Measurements from ENCODE around the gene KIF1A.
A peak's percentile ranks its signal among the peaks of the same experiment; 100 is the strongest.

The KIF1A gene

DNA sequence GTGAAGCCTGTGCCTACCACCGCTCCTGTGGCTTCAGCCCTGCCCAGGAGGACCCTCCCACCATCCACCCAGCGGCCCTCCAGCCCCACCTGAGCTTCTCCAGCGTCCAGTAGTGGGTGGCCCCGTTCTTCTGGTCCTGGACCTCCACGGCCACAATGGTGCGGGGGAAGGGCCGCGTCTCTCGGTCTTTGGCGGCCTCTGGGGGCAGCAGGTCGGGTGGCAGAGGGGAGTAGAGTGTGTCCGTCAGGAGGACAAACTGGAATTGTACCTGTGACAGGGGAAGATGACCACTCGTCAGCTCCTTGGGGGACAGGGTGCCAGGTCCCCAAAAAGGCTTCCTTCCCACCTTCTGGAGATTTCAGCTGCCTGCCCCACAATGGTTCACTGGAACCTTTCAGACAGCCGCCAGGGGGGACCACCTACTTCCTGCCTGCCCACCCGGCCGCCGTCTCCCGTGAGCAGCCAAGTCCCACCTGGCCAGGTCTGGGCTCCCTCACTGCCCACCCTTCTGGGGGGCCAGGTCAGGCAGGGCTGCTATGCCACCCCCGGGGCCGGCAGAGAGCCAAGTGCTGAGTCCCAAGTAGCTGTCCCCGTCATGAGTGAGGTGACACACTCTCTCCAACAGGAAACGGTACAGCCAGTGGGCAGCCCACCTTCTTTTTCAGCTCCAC lies 59.3 kb downstream of the KIF1A start:
- no peak for DNase-seq

DNA sequence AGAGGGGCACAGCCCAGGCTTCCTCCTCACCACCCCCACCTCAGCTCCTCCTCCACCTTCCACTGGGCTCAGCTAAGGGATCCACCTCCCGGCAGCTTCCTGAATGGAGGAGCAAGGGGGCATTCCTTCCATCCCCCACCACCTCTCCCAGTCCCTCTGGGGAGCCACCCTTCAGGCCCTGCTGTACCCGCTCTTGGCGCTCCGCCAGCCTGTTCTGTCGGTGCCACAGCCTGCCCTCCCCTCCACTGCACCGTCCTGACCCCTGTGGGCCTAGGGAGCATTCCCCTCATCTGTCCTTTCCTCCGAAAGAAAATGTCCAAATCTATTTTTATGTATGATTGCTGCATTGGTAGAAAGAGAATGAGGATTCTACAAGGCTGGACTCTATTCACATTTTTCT lies 59.9 kb downstream of the KIF1A start:
- no peak for DNase-seq

DNA sequence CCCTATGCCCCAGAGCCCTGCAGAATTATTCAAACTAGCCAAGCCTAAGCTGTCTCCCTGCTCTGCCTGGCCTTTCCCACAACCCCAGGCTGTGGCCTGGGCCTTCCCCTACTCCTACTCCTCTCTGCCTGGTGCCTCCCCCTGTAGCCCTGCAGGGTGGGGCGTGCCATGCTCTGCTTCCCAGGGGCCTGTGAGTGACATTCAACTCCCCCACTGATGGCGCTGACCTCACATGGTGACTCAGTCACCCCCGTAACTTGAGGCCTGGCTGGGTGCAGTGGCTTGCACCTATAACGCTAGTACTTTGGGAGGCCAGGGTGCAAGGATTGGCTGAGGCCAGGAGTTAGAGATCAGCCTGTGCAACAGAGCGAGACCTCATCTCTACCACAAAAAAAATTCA lies 60.6 kb downstream of the KIF1A start:
- no peak for DNase-seq

DNA sequence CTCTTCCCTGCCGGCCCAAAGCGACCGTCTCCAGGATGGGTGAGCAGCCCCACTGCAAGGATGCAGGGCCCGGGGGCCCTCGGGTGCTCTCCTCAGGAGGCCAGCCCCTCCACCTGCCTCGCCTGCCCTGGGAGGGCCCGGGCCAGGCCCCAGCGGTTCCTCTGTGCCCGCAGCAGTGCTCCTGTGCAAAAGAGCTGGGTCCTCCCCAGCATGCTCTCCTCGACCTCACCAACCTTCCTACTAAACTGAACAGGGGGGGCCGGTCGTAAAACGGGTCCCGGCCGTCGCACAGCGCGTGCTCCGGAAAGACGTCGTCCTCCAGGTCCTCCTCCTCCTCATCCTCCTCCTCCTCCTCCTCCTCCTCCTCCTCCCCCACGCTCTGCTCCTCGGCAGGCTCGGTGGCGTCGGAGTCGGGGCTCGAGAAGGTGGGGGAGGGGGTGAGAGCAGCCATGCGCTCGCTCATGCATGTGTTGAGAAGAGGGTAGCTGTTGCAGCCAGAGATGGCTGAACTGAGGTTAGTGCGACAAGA lies 62.9 kb downstream of the KIF1A start:
- DNase-seq: no peak

DNA sequence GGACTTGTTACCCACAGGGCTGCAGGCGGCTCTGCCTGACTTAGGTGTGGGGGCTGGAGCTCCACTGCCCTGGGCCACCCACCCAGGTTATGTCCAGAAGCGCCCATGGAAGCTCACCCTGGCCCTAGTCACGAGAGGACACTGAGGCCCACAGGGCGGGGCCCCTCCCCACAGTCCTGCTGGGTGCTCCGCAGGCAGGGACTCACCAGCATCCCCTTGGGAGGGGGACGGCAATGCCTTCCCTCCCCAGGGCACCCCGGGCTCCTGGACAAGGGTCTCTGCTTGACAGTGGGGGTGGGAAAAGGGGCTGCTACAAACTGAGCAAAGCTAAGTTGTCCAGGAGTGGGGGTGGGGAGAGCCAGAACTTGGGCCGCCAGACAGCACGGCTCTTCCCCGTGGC lies 67.8 kb downstream of the KIF1A start:
- no peak for DNase-seq

DNA sequence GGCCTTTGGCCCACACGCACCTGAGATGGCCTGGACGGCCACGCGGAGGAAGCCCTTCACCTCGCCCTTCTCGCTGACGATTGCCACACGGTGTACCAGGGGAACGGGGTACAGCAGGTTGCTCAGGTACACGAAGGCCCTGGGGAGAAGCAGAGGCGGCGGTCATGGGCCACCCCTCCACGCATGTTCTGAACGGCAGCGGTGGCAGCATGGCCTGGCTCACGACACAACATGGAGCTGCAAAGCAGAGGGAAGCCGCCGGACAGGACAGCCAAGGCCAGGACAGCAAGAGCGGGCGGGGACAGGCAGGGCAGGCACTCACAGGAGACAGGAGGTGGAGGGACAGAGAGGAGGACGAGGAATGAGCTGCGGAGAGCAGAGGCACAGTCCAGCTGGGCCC lies 69.6 kb downstream of the KIF1A start:
- DNase-seq: no peak

DNA sequence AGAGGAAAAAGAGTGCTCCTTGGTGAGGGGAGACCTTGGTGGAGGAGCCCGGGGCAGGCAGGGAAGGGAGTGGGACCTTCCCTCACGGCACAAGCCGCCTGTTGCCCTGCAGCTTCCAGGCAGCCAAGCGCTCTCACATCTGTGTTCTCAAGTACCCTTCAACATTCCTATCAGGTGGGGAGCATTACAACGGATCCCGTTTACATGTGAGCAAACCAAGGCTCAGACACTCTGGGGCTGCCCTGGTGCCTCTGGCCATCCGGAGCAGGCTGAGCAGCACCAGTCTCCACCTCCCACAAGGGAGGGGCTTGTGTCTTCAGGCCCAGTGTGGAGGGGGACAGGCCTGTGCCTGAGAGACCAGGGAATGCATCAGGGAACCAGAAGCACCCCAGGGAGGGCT lies 70.5 kb downstream of the KIF1A start:
- DNase-seq: no peak

DNA sequence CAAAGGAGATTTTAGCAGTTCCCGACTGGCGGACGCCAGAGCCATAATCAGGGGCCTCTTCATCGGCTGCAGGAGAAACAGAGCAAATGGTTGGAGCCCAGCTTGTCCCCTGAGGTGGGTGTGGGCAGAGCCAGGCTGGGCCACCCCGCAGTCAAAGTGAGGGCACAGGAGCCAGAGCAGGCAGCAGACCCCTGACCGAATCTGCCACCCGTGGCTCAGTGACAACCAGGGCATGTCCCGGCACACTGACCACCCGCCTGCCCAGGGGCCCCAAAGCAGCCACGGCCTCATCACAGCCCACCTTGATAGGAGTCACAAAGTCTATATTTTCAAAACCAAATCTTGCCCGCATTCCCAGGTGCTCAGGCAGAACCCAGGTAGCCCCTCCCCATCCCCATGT lies 72.8 kb downstream of the KIF1A start:
- DNase-seq: no peak

DNA sequence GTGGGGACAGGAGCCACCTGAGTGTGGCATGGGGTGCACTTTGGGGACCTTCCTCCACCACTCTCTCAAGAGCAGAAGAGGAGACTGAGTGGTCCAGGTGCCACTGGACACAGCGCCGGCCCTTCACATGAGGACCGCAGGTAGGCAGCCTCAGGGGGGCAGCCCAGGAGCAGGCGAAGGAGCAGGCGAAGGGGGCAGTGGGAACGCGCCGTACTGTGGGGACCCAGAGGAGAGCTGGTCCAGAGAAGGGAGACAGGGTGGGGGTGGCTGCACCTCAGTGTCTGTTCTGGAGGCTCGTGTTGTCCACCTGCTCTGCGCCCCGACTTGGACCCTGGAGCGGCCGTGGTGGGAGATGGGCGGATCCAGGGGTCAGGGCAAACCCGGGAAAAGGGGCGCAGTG lies 73.3 kb downstream of the KIF1A start:
- DNase-seq: no peak

DNA sequence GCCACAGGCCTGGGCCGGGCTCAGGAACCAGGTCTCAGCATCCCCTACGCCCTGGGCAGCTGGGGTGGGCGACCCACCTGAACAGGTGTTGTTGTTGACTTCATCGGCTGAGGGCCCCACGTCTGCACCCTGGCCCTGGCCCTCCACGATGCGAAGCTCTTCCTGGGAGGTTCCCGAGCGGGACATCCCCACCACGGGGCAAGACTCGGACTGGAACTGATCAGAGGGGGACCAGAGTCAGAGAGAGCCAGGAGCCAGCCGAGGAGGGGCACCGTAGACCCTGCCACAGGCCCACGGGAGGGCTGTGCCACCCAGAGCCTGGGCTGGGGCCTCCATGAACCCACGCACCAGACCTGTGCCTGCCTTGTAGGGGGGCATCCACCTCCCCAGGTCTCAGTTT lies 74.1 kb downstream of the KIF1A start:
- no peak for DNase-seq

DNA sequence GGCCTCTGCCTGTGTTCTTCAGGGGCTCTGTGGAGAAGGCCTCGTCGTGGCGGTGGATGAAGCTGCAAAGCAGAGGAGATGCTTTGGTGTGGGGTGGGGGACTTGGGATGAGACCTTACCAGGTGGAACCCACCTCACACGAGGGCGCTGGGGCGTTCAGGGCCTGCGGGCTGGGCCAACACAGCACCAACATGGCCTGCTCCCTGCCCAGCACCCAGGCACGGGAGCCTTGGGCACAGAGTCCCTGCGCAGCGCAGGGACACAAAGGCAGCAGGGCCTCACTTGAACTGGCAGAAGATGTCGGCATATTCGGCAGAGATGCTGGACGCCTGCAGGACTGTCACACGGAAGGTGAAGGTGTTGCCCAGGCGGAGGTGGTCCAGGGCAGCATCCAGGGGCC lies 74.6 kb downstream of the KIF1A start:
- no peak for DNase-seq

DNA sequence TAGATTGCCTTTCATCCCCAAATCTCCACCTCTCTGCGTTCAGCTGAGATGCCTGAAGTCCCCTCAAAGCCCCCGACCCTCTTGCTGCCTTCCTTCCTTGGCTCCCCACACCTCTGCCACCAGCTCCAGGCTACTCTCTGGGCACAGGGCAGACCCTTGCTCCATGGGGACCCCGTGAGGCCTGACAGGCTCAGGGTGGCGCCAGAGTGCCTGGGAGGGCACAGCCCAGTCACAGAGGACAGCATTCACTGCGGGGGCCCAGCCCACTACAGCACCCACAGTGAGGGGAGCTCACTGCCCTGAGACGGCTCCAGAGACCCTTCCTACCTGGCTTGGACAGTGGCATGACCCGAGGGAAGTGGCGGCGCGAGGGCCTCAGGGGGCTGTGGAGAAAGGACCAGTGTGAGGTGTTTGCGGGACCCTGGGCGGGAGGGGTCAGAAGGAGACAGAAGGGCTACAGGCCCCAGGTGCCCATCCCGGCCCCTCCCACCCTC lies 77.4 kb downstream of the KIF1A start:
- no peak for DNase-seq

DNA sequence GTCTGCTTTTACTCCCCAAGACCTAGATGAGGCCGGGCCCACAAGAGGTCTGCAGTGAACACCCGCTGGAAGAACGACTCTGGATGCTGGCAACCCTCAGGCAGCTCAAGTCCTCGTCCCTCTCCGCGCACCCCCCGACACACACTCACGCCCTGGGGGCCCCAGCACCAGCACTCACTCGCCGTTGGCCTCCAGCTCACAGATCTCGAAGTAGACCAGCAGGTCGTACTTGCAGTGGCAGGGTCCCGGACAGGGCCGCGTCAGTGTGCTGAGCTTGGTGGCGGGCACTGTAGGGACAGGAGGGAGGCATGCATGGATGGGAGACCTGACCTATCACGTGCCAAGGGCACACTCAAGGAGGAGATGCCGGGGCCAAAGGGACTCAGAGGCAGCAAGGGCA lies 78.9 kb downstream of the KIF1A start:
- no peak for DNase-seq

DNA sequence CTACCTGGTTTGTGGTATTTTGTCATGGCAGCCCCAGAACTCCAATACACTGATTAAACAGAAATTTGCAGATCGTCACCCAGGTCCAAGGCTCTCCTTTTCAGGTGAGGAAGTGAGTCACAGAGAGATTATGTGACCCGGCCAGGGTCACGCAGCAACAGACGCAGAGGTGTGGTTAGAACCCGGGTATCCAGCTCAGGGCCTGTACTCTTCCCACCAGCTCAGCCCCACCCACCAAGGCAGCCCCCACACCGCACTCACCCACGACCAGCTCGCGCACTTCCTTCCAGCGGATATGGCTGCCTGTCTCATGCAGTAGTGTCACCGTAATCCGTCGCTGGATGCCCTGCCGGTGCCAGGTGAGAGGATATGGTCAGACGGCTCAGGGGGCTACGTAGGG lies 80.2 kb downstream of the KIF1A start:
- peak; percentile 58 for DNase-seq

DNA sequence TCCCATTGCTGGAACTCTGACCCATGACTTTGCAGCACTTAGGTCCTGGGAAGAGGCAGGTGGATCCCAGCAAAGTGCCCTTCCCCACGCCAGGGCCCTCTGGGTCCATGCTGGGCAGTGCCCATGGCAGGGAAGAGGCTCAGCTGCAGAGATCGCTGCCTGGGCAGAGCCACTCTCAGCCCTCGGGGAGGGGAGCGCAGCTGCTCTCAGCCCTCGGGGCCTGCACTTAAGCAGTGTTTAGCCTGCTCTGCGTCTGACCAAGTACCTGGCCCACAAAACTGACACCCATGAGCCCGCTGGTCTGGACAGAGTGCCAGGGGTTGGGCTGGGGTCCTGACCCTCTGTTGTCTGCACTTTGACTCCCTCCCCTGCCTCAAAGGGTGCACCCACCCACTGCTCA lies 82.1 kb downstream of the KIF1A start:
- DNase-seq: no peak

DNA sequence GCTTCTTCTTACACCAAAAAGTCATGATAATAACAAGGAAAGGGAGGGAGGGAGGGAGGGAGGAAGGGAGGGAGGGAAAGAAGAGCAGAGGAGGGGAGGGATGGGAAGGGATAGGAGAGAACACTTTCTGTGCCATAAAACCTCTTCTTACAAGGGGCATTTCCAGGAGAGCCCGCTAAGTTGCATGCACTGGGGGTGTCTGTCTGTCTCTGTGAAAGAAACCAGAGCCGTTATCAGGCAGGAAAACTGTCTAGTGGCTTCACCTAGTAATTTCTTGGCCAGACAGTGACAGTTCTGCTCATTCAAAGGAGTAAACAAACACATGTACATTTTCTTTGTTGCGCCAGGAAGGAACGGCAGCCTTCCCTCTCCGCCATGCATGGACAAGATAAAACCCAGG lies 82.5 kb downstream of the KIF1A start:
- DNase-seq: no peak

DNA sequence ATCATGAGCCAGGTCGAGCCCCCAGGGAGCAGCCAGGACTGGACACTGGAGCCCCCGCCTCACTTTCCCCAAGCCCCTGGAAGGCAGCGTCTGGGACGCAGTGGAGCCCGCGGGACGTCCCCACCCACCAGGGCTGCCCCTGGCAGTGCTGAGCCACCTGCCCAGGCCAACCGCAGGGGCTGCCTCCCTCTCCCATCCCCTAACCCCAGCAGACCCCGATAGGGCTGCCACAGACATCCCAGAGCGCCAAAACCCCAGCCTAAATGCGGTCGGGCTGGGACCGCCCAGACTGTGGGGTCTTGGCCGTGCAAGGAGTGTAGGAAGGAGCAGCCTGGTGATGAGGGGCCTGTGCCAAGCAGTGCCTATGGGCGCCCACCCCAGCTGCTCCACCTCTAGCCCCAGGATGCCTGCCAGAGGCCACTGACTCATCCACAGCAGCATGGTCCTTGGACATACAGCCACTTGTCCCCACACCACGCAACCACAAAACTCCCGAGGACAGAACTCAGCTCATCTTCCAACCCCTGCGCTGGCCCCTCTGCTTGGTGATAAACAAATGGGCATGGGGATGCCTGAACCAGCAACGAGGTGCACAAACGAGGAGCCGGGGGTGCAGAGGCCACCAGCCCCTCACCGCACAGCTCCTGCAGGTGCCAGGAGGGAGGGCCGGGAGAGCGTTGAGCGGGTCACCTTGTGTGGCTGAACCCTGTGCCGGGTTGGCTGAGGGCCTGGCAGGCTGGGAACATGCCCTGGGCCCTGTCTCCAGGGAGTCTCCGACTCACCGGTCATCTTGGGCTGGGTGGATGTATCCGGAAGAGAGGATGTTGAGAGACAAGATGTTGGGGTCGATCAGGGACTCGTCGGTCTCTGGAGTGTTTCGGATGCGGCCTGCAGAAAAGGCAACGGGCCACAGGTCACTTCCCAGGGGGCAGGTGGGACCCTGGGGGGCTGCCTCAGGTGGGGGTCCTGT lies 83.5 kb downstream of the KIF1A start:
- no peak for DNase-seq

DNA sequence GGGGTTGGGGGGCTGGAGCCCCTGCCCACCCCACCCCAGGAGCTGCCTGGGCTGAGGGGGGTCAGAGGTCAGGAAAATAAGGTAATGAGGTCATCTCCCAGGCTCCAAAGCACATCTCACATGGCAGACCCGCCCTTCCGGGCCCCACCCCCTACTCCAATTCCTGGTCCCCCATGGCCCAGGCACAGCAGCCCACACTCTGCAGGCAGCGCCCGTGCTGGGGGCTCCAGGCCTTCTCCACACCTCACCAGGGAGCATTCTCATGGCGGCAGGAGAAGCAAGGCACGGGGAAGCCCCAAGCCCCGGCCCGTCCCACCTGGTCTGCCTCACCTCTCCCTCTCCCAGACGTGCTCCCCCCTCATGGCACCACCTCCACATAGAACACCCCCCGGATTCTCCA lies 84.5 kb downstream of the KIF1A start:
- no peak for DNase-seq

DNA sequence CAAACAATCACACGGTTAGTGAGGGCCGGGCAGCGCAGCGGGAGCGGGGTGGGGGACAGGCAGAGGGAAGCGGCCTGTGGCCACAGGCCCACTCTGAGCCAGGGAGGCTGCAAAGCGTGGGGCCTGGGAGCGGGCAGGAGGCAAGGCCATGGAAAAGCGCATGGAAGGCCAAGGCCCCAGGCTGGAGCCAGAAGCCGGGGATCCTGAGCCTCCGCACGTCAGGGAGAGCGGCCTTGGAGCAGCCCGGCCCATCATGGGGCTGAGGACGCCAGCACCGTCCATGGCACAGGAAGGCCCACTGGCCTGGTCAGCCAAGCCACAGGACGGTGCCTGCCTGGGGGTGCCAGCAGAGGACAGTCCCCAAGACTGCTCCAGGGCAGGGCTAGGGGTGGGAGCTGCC lies 85.3 kb downstream of the KIF1A start:
- no peak for DNase-seq

DNA sequence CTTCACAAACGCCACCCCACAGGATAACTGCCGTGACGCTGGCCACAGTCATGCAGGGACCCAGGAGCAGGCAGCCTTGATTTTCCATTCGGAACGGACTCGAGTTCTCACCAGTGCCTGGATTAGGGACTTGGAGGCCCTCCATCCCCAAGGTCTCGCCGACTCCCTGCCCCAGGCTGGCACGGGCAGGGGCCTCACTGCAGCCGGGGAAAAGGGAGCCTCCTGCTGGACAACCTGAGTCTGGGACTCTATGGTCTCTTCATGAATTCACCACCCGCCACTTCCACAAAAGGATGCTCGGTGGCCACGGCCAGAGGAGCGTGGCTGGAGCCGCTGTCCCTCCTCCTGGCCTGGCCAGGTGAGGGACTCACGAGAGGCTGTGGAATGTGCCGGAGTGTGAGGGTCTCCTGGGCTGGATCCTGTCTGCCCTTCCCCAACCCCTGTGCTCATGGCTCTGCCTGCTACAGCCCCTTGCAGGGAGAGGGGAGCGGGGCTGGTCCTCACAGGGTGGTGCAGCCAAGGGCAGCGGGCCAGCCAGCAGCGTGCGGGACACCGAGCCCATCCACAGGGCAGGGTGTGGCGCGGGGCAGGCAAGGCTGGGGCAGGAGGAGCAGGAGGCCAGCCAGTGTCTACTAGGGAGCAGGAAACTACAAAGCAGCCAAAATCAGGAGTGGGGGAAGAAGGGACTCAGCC lies 86.1 kb downstream of the KIF1A start:
- peak; percentile 41 for DNase-seq

DNA sequence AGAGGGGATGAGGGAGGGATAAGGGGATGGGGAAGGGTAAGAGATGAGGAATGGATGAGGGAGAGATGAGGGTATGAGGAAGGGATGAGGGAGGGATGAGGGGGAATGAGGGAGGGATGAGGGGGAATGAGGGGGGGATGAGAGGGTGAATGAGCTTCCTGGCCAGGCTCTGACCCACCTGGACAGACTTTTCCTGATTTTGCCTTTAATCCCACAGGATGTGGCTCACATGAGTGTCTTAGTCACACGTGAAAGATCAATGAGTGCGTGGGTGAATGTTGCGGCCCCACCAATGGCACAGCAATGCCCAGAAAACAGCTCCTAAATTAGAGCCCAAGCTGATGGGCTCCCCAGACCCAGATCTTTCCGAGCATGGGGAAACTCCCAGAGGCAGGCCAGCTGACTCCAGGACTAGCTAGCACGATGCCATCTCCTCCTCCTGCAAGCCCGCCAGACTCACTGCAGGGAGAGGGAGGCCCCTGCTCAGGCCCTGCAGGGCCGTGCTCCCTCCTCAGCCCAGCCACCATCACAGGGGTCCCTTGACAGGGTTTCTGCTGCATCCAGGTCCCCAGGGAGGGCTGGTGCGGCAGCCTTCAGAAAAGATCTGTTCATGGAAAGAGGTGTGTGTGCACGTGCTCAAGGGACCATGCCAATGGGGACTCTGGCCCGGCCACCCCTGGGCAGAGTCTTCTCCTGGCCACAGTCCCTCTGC lies 87.0 kb downstream of the KIF1A start:
- DNase-seq: no peak

DNA sequence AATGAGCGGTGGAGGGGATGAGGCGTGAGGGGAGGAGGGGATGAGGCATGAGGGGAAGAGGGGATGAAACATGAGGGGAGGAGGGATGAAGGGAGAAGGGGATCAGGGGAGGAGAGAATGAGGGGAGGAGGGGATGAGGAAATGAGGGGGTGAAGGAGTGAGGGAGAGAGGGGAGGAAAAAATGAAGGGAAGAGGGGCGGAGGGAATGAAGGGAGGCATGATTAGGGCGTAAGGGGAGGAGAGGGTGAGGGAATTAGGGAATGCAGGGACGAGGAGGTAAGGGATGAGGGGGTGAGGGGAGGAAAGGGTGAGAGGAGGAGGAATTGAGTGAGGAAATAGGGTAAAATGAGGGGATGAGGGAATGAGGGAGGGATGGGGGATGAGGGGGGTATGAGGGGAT lies 87.8 kb downstream of the KIF1A start:
- DNase-seq: no peak

DNA sequence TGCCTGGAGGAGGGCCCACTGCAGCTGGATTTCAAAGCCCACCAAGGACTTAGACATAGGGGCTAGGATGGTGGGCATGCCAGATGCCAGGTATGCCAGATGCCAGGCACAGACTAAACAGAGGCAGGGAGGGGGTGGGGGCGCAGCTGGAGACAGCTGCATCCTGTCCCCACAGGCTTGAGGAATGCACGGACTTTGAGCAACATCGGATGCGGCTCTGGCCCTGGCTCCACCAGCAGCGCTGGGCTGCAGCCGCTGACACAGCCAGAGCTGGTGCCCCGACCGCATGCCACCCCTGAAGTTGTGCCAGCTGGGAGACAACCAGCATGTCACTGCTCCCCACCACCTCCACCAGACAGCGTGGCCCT lies 88.9 kb downstream of the KIF1A start:
- DNase-seq: no peak

All from CD4-positive, alpha-beta T cell treated with Interleukin-17A for 4 hours (primary cell).